Endodermal cell (in vitro differentiated cells): ENCODE measurements around the gene RPL18. TPM values are rescaled to one million over a fixed set of nuclear protein-coding genes. Genes with fewer than 3 reads are reported as not detected.

Source experiments
- DNase-seq: peaks from one replicate; pipeline ENCODE4 v3.0.0-alpha.2; 2017
- H3K27ac ChIP-seq: 2 replicates; pipeline ENCODE4 v1.5.1; 2013; ENCODE audit warnings: mild to moderate bottlenecking, low read depth, low read length, moderate library complexity
- H3K27me3 ChIP-seq: 2 replicates; pipeline ENCODE4 v1.6.1; 2013; ENCODE audit warnings: mild to moderate bottlenecking, low read length, moderate library complexity; ENCODE audit not compliant: insufficient read depth, control insufficient read depth, poor library complexity, severe bottlenecking
- H3K36me3 ChIP-seq: 2 replicates; pipeline ENCODE4 v1.7.0; 2013; ENCODE audit warnings: mild to moderate bottlenecking, low read length, moderate library complexity; ENCODE audit not compliant: control insufficient read depth, insufficient read depth
- H3K4me1 ChIP-seq: one replicate; pipeline ENCODE4 v1.7.0; 2013; ENCODE audit warnings: low read length; ENCODE audit not compliant: control insufficient read depth, insufficient read depth
- H3K4me3 ChIP-seq: 2 replicates; pipeline ENCODE4 v1.5.1; 2013; ENCODE audit warnings: mild to moderate bottlenecking, low read length, moderate library complexity
- H3K9ac ChIP-seq: 2 replicates; pipeline ENCODE4 v1.6.1; 2013; ENCODE audit warnings: mild to moderate bottlenecking, low read length, moderate library complexity; ENCODE audit not compliant: poor library complexity, severe bottlenecking; ENCODE audit errors: extremely low read depth
- H3K9me3 ChIP-seq: 2 replicates; pipeline ENCODE4 v1.6.1; 2013; ENCODE audit warnings: mild to moderate bottlenecking, low read length, moderate library complexity; ENCODE audit not compliant: control insufficient read depth
- H3K27ac Mint-ChIP-seq: 2 replicates; pipeline ENCODE4 v1.8.0; 2020; ENCODE audit warnings: mixed read lengths
- H3K27me3 Mint-ChIP-seq: 2 replicates; pipeline ENCODE4 v1.8.0; 2021; ENCODE audit warnings: mild to moderate bottlenecking, mixed read lengths; ENCODE audit not compliant: insufficient read depth
- H3K36me3 Mint-ChIP-seq: 2 replicates; pipeline ENCODE4 v1.8.0; 2020; ENCODE audit warnings: low read depth, mixed read lengths
- H3K4me1 Mint-ChIP-seq: 2 replicates; pipeline ENCODE4 v1.8.0; 2020; ENCODE audit warnings: mixed read lengths
- H3K4me3 Mint-ChIP-seq: 2 replicates; pipeline ENCODE4 v1.8.0; 2020; ENCODE audit warnings: mild to moderate bottlenecking, moderate library complexity, mixed read lengths
- H3K9me3 Mint-ChIP-seq: 2 replicates; pipeline ENCODE4 v1.8.0; 2020; ENCODE audit warnings: mild to moderate bottlenecking, mixed read lengths
- CTCF ChIP-seq: fragments of 200-600 bp; sonication (generic); conservative IDR thresholded peaks from 2 replicates; pipeline ENCODE4 v1.5.0; 2021; ENCODE audit warnings: antibody characterized with exemption, mild to moderate bottlenecking
- WGBS, 2 experiments: methylation state at CpG; one replicate each; pipeline versions ENCODE4 v1.1.5 to v1.1.7; 2013; ENCODE audit warnings: missing lambda C conversion rate in 2 of 2, mixed read lengths in 1 of 2; ENCODE audit not compliant: insufficient coverage in 1 of 2, insufficient read length in 1 of 2; 5-methylcytosine and 5-hydroxymethylcytosine counted together
- total RNA-seq, 2 donors: library from RNA; stranded (reverse); fragmentation: NEBNext Ultra II Directional in 1 of 2; extraction: Animal tissue kit (Norgen Biotek cat#: 25700) in 1 of 2; gene quantifications; 2 replicates in 1 of 2; 3 replicates in 1 of 2; pipeline ENCODE4 v1.2.1, GENCODE V29; 2021

Gene RPL18
- total RNA-seq, 2 donors from 2014 or later = 1,531 to 1,574 TPM

- Mint-ChIP-seq H3K4me1 (peaks cover 29% of the 10 kb centered on the region), H3K36me3 (peaks cover 31% of the 10 kb centered on the region), H3K9me3 (no peaks in the 10 kb centered on the region), H3K27me3 (no peaks in the 10 kb centered on the region), H3K27ac (peak overlapping the region; percentile 97), H3K4me3 (no peak overlapping the region)
- Histone ChIP-seq H3K4me1 (peaks cover 27% of the 10 kb centered on the region), H3K27me3 (no peaks in the 10 kb centered on the region), H3K36me3 (peaks cover 33% of the 10 kb centered on the region), H3K9ac (no peak overlapping the region), H3K9me3 (no peaks in the 10 kb centered on the region), H3K4me3 (no peak overlapping the region), H3K27ac (no peak overlapping the region)
- 85 to 95% methylated on average over 16 to 39 of the region's 39 CpGs for WGBS, 2 experiments
- no peak for TF ChIP-seq CTCF
- no peak for DNase-seq
Observed at GRCh38 chr19:48613024-48613851, 5.7 kb downstream of the RPL18 start.

GRCh38 chr19:48611872-48612271, 7.1 kb downstream of the RPL18 start:
- H3K36me3 ChIP-seq = peaks cover 20% of the 10 kb centered on the region
- no peak overlapping the region for H3K27ac ChIP-seq
- no peaks in the 10 kb centered on the region for H3K9me3 ChIP-seq
- no peaks in the 10 kb centered on the region for H3K9me3 Mint-ChIP-seq
- H3K27ac Mint-ChIP-seq = no peak overlapping the region
- WGBS, 2 experiments = 93 to 96% methylated on average over 9 to 14 of the region's 14 CpGs
- no peak overlapping the region for H3K4me3 ChIP-seq
- peaks cover 19% of the 10 kb centered on the region for H3K36me3 Mint-ChIP-seq
- H3K4me3 Mint-ChIP-seq = no peak overlapping the region
- H3K4me1 ChIP-seq = peaks cover 20% of the 10 kb centered on the region
- no peak overlapping the region for H3K9ac ChIP-seq
- no peaks in the 10 kb centered on the region for H3K27me3 ChIP-seq
- H3K27me3 Mint-ChIP-seq = no peaks in the 10 kb centered on the region
- no peak for DNase-seq
- H3K4me1 Mint-ChIP-seq = peaks cover 27% of the 10 kb centered on the region
- TF ChIP-seq CTCF = no peak

- Histone ChIP-seq H3K36me3 (peaks cover 4% of the 10 kb centered on the region), H3K4me1 (peaks cover 5% of the 10 kb centered on the region), H3K27me3 (no peaks in the 10 kb centered on the region), H3K27ac (no peak overlapping the region), H3K9me3 (no peaks in the 10 kb centered on the region), H3K9ac (no peak overlapping the region), H3K4me3 (no peak overlapping the region)
- Mint-ChIP-seq H3K4me3 (no peak overlapping the region), H3K9me3 (no peaks in the 10 kb centered on the region), H3K27ac (no peak overlapping the region), H3K27me3 (no peaks in the 10 kb centered on the region), H3K36me3 (peaks cover 3% of the 10 kb centered on the region), H3K4me1 (peaks cover 11% of the 10 kb centered on the region)
- DNase-seq = no peak
- no peak for TF ChIP-seq CTCF
- 97 to 98% methylated on average over 5 to 20 of the region's 20 CpGs for WGBS, 2 experiments
Observed at GRCh38 chr19:48609571-48610108, 9.3 kb downstream of the RPL18 start.
